Measurements from ENCODE around the gene C1orf141. TPM values are rescaled to one million over a fixed set of nuclear protein-coding genes. Genes with fewer than 3 reads are reported as not detected.

The C1orf141 gene
- total RNA-seq, 2 donors from 2014 or later, result 5.4 TPM; not detected in 1

DNA sequence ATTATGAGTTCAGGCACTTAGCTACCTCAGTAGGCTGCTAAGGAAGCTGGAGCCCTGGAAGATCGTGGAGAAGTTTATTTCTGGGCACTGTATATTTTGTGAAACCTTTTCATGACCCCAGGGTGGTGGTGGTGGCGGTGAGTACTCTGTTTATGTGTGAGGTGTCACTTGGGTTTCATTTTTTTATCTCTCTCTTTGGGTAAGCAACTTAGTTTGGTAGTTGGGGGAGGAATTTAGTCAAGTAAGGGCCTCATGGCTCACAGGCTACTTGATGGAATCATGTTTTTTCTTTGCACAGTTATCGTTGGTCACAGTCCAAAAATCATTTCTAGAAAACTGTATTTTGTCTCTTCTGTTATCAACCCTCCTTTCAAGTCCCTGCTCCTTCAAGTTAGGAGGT lies 33.9 kb downstream of the C1orf141 start:
- no peak for DNase-seq (ENCODE audit: low spot score)
- 30% methylated on average over 3 of the region's 3 CpGs for WGBS
- H3K27ac ChIP-seq, result no peak overlapping the region

GRCh38 chr1:67097305-67097704 lies 37.5 kb downstream of the C1orf141 start:
- no peaks in the 10 kb centered on the region for H3K36me3 ChIP-seq
- H3K9me3 ChIP-seq, result no peaks in the 10 kb centered on the region
- no peaks in the 10 kb centered on the region for H3K4me1 ChIP-seq (replicated peaks)
- no peak overlapping the region for H3K4me3 ChIP-seq
- intact Hi-C loops (cut with DNase I), result no loop called here
- no peaks in the 10 kb centered on the region for H3K27me3 ChIP-seq (replicated peaks; ENCODE audit: insufficient read depth)
- no peak overlapping the region for H3K27ac ChIP-seq
- no peak for DNase-seq (ENCODE audit: low spot score)
- TF ChIP-seq, protein P1, sequence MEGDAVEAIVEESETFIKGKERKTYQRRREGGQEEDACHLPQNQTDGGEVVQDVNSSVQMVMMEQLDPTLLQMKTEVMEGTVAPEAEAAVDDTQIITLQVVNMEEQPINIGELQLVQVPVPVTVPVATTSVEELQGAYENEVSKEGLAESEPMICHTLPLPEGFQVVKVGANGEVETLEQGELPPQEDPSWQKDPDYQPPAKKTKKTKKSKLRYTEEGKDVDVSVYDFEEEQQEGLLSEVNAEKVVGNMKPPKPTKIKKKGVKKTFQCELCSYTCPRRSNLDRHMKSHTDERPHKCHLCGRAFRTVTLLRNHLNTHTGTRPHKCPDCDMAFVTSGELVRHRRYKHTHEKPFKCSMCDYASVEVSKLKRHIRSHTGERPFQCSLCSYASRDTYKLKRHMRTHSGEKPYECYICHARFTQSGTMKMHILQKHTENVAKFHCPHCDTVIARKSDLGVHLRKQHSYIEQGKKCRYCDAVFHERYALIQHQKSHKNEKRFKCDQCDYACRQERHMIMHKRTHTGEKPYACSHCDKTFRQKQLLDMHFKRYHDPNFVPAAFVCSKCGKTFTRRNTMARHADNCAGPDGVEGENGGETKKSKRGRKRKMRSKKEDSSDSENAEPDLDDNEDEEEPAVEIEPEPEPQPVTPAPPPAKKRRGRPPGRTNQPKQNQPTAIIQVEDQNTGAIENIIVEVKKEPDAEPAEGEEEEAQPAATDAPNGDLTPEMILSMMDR (IDR thresholded peaks at IDR 0.05), result no peak
- TF ChIP-seq POLR2A (IDR thresholded peaks at IDR 0.05) (no peak), POLR2AphosphoS5 (IDR thresholded peaks at IDR 0.05) (no peak)

More for the DNA sequence above, 33.9 kb downstream of the C1orf141 start:
- TF ChIP-seq POLR2A (IDR thresholded peaks at IDR 0.05) (no peak), POLR2AphosphoS5 (IDR thresholded peaks at IDR 0.05) (no peak)
- TF ChIP-seq, protein P1 (IDR thresholded peaks at IDR 0.05), result no peak
- H3K36me3 ChIP-seq, result no peaks in the 10 kb centered on the region
- H3K27me3 ChIP-seq (replicated peaks; ENCODE audit: insufficient read depth), result no peaks in the 10 kb centered on the region
- H3K4me3 ChIP-seq, result no peak overlapping the region
- H3K9me3 ChIP-seq, result no peaks in the 10 kb centered on the region
- intact Hi-C loops (cut with DNase I), result no loop called here
- H3K4me1 ChIP-seq (replicated peaks), result no peaks in the 10 kb centered on the region

DNA sequence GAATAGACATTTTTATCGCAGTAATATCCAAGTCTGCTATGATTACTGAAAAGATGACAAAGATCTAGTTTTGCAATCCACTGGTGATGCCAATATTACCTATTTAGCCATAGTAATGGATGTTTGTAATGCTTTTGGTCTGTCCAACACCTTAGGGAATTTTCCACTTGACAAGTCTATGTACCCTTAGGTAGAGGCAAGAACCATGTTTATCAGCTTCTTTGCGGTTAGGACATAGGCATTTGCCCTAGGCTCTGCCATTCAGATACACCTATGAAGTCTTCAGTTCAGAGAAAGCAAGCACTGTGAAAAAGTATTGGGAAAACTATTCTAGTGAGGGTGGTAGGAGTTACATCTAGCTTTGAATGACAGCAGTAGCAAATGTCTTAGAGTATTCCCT lies 40.6 kb downstream of the C1orf141 start:
- Histone ChIP-seq H3K4me1 (replicated peaks) (no peaks in the 10 kb centered on the region), H3K27me3 (replicated peaks; ENCODE audit: insufficient read depth) (no peaks in the 10 kb centered on the region), H3K36me3 (no peaks in the 10 kb centered on the region), H3K9me3 (no peaks in the 10 kb centered on the region), H3K27ac (no peak overlapping the region), H3K4me3 (no peak overlapping the region)
- 88% methylated on average over 2 of the region's 2 CpGs for WGBS
- no peak for TF ChIP-seq POLR2A (IDR thresholded peaks at IDR 0.05)
- TF ChIP-seq, protein P1 (IDR thresholded peaks at IDR 0.05), result no peak
- TF ChIP-seq POLR2AphosphoS5 (IDR thresholded peaks at IDR 0.05), result no peak
- no peak for DNase-seq (ENCODE audit: low spot score)
- intact Hi-C loops (cut with DNase I), result no loop called here

- Histone ChIP-seq H3K36me3 (no peaks in the 10 kb centered on the region), H3K27me3 (replicated peaks; ENCODE audit: insufficient read depth) (no peaks in the 10 kb centered on the region), H3K9me3 (no peaks in the 10 kb centered on the region), H3K4me1 (replicated peaks) (no peaks in the 10 kb centered on the region), H3K27ac (no peak overlapping the region), H3K4me3 (no peak overlapping the region)
- intact Hi-C loops (cut with DNase I), result no loop called here
- TF ChIP-seq POLR2AphosphoS5 (IDR thresholded peaks at IDR 0.05) (no peak), POLR2A (IDR thresholded peaks at IDR 0.05) (no peak)
- TF ChIP-seq, protein P1 (IDR thresholded peaks at IDR 0.05), result no peak
- no peak for DNase-seq (ENCODE audit: low spot score)
- 93% methylated on average over 1 of the region's 1 CpG for WGBS
Observed at GRCh38 chr1:67089685-67090208, 45.0 kb downstream of the C1orf141 start.

DNA sequence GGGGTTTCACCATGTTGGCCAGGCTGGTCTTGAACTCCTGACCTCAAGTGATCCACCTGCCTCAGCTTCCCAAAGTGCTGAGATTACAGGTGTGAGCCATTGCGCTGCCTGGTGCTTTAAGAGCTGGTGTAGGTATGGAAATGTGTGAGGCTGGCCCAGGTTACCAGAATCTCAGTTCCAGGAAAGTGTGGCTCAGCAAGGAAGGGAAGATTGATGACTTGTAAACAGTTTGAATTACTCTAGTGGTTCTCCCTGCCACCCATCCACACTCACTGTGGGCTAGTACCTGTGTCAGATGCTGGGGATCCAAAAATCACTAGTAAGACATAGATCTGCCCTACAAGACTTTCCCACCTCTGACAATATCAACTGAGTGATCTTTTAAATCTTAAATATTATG lies 46.3 kb downstream of the C1orf141 start:
- WGBS, result 95% methylated on average over 1 of the region's 1 CpG
- DNase-seq (ENCODE audit: low spot score), result no peak
- Histone ChIP-seq H3K27me3 (replicated peaks; ENCODE audit: insufficient read depth) (no peaks in the 10 kb centered on the region), H3K4me1 (replicated peaks) (no peaks in the 10 kb centered on the region), H3K27ac (no peak overlapping the region), H3K9me3 (no peaks in the 10 kb centered on the region), H3K36me3 (no peaks in the 10 kb centered on the region), H3K4me3 (no peak overlapping the region)
- intact Hi-C loops (cut with DNase I), result no loop called here
- no peak for TF ChIP-seq POLR2A (IDR thresholded peaks at IDR 0.05)
- TF ChIP-seq, protein P1 (IDR thresholded peaks at IDR 0.05), result no peak
- no peak for TF ChIP-seq POLR2AphosphoS5 (IDR thresholded peaks at IDR 0.05)
